KMS-11 (cell line): ENCODE data around the gene MTX1.

Experiments used
- H2AFZ ChIP-seq: fragments of 200-600 bp; sonication (generic); 2 replicates; pipeline ENCODE4 v1.6.1; 2016; ENCODE audit warnings: antibody characterized with exemption, mixed run types, low read depth
- H3K27ac ChIP-seq: fragments of 200-600 bp; sonication (generic); 2 replicates; pipeline ENCODE4 v1.6.1; 2016; ENCODE audit warnings: mild to moderate bottlenecking, mixed run types
- H3K27me3 ChIP-seq: fragments of 200-600 bp; sonication (generic); 2 replicates; pipeline ENCODE4 v1.6.1; 2017; ENCODE audit warnings: mild to moderate bottlenecking, low read depth, mixed run types, moderate library complexity; ENCODE audit not compliant: insufficient read depth
- H3K36me3 ChIP-seq: fragments of 200-600 bp; sonication (generic); 2 replicates; pipeline ENCODE4 v1.6.1; 2017; ENCODE audit warnings: mild to moderate bottlenecking, mixed run types; ENCODE audit not compliant: insufficient read depth
- H3K4me1 ChIP-seq: fragments of 200-600 bp; sonication (generic); 2 replicates; pipeline ENCODE4 v1.6.1; 2016; ENCODE audit warnings: mild to moderate bottlenecking, low read depth, mixed run types; ENCODE audit not compliant: poor library complexity, severe bottlenecking
- H3K4me2 ChIP-seq: fragments of 200-600 bp; sonication (generic); 2 replicates; pipeline ENCODE4 v1.7.0; 2016; ENCODE audit warnings: mild to moderate bottlenecking, mixed run types
- H3K4me3 ChIP-seq: fragments of 200-600 bp; sonication (generic); IDR thresholded peaks from 2 replicates; pipeline ENCODE4 v1.6.1; 2017; ENCODE audit warnings: low read depth, low read length, mixed read lengths; ENCODE audit not compliant: insufficient read depth
- H3K79me2 ChIP-seq: fragments of 200-600 bp; sonication (generic); 2 replicates; pipeline ENCODE4 v1.6.1; 2016; ENCODE audit warnings: low read depth, mixed run types; ENCODE audit not compliant: insufficient read depth
- H3K9ac ChIP-seq: fragments of 200-600 bp; sonication (generic); 2 replicates; pipeline ENCODE4 v1.6.1; 2016; ENCODE audit warnings: mild to moderate bottlenecking, mixed run types
- H4K20me1 ChIP-seq: fragments of 200-600 bp; sonication (generic); 2 replicates; pipeline ENCODE4 v1.6.1; 2016; ENCODE audit warnings: mild to moderate bottlenecking, mixed run types; ENCODE audit not compliant: insufficient read depth
- TF ChIP-seq, protein P1 (sequence below): fragments of 200-600 bp; sonication (generic); conservative IDR thresholded peaks from 2 replicates; pipeline ENCODE4 v1.6.1; 2017; ENCODE audit warnings: low read depth, mild to moderate bottlenecking, antibody characterized with exemption, low read length, moderate library complexity, mixed read lengths

MTX1 gene

DNA sequence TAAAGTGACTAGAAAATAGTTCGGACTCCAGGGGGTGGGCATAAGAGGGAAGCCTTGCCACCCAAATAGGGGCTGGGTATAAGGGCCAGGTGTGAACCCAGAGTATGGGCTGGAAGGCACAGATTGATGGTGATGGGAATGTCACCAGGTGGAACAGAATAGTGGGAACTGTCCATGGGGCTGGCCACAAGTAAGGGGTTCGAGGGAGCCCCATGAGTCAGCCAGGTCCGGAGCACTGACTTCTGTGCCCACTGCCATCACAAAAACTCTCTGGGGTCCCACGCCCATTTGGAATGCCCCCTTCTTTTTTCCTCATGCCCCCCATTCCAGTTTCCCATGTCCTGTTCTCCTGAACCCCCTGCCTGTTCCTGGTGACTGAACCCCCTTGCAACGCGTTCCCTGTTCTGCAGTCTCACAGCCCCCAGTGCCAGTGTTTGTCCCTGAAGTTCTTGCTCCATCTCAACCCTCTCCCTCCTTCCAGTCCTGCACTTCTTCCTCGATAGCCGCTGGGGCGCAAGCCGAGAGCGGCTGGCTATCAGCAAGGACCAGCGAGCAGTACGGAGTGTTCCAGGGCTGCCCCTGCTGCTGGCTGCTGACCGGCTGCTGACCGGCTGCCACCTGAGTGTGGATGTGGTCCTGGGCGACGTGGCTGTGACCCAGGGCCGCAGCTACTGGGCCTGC lies 27.0 kb upstream of the MTX1 start:
- Histone ChIP-seq H3K9ac (no peak overlapping the region), H2AFZ (no peak overlapping the region), H4K20me1 (no peaks in the 10 kb centered on the region), H3K4me3 (no peak overlapping the region), H3K36me3 (no peaks in the 10 kb centered on the region), H3K4me1 (peaks cover 12% of the 10 kb centered on the region), H3K27me3 (no peaks in the 10 kb centered on the region), H3K27ac (no peak overlapping the region), H3K4me2 (no peak overlapping the region), H3K79me2 (no peaks in the 10 kb centered on the region)
- TF ChIP-seq, protein P1, sequence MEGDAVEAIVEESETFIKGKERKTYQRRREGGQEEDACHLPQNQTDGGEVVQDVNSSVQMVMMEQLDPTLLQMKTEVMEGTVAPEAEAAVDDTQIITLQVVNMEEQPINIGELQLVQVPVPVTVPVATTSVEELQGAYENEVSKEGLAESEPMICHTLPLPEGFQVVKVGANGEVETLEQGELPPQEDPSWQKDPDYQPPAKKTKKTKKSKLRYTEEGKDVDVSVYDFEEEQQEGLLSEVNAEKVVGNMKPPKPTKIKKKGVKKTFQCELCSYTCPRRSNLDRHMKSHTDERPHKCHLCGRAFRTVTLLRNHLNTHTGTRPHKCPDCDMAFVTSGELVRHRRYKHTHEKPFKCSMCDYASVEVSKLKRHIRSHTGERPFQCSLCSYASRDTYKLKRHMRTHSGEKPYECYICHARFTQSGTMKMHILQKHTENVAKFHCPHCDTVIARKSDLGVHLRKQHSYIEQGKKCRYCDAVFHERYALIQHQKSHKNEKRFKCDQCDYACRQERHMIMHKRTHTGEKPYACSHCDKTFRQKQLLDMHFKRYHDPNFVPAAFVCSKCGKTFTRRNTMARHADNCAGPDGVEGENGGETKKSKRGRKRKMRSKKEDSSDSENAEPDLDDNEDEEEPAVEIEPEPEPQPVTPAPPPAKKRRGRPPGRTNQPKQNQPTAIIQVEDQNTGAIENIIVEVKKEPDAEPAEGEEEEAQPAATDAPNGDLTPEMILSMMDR = no peak

DNA sequence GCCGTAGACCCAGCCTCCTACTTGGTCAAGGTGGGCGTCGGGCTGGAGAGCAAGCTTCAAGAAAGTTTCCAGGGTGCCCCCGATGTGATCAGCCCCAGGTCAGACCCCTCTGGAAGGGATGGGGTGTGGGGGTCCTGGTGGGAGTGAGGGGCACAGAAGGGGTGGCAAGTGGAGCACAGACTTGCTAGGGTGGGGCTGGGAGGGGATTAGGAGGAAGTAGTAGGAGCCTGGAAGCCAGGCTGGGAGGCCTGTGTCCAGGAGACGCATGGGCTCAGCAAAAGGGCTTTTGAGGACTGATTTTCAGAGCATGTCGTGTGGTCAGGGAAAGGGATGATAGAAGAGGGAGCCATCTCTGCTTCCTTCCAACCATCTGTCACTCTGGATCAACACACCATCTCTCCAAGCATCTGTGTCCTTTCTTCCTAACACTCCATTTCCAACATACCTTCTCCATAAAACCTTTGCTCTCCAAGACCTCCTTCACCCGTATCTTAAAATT lies 26.4 kb upstream of the MTX1 start:
- no peaks in the 10 kb centered on the region for H3K36me3 ChIP-seq
- no peak overlapping the region for H3K4me2 ChIP-seq
- TF ChIP-seq, protein P1 = no peak
- H3K9ac ChIP-seq = no peak overlapping the region
- no peaks in the 10 kb centered on the region for H4K20me1 ChIP-seq
- no peaks in the 10 kb centered on the region for H3K79me2 ChIP-seq
- H3K4me1 ChIP-seq = peaks cover 6% of the 10 kb centered on the region
- no peak overlapping the region for H3K27ac ChIP-seq
- H2AFZ ChIP-seq = no peak overlapping the region
- H3K4me3 ChIP-seq = no peak overlapping the region
- no peaks in the 10 kb centered on the region for H3K27me3 ChIP-seq

DNA sequence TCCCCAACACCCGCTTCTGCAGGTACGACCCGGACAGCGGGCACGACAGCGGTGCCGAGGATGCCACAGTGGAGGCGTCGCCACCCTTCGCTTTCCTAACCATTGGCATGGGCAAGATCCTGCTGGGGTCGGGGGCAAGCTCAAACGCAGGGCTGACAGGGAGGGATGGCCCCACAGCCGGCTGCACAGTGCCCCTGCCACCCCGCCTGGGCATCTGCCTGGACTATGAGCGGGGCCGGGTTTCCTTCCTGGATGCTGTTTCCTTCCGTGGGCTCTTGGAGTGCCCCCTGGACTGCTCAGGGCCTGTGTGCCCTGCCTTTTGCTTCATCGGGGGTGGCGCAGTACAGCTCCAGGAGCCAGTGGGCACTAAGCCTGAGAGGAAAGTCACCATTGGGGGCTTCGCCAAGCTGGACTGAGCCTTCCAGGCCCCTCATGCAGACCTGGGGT lies 24.7 kb upstream of the MTX1 start:
- Histone ChIP-seq H2AFZ (no peak overlapping the region), H4K20me1 (no peaks in the 10 kb centered on the region), H3K4me1 (peaks cover 6% of the 10 kb centered on the region), H3K4me2 (no peak overlapping the region), H3K79me2 (no peaks in the 10 kb centered on the region), H3K9ac (no peak overlapping the region), H3K4me3 (no peak overlapping the region), H3K27me3 (no peaks in the 10 kb centered on the region), H3K27ac (no peak overlapping the region), H3K36me3 (no peaks in the 10 kb centered on the region)
- TF ChIP-seq, protein P1 = no peak

DNA sequence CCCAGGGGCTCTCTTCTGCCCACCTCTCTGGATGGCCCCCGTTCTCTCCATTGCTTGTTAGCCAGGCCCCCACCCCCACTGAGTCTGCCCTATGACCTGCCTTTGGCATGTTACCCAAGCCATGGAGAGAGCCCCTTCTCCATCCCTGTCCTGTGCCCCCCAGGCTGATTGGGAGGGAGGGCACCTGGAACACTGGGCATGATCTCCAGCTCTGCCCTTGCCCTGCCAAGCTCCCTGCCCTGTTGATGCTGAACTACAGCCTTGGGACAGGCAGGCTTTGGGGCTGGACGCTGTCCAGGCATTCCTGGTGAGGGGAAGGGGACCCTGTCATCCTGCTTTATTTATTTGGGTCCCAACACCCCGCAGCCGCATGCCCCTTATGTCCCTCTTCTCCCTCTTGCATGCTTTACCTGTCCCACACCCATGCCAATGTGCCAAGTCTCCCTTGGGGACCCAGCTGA lies 24.1 kb upstream of the MTX1 start:
- no peak overlapping the region for H3K4me2 ChIP-seq
- peaks cover 6% of the 10 kb centered on the region for H3K4me1 ChIP-seq
- TF ChIP-seq, protein P1 = no peak
- no peak overlapping the region for H3K27ac ChIP-seq
- H3K27me3 ChIP-seq = no peaks in the 10 kb centered on the region
- no peaks in the 10 kb centered on the region for H4K20me1 ChIP-seq
- no peak overlapping the region for H2AFZ ChIP-seq
- no peak overlapping the region for H3K9ac ChIP-seq
- H3K36me3 ChIP-seq = no peaks in the 10 kb centered on the region
- no peaks in the 10 kb centered on the region for H3K79me2 ChIP-seq
- H3K4me3 ChIP-seq = no peak overlapping the region
